Liver (tissue), 9 donors: Measurements from ENCODE around the gene CNOT3. TPM values are rescaled to one million over a fixed set of nuclear protein-coding genes. Genes with fewer than 3 reads are reported as not detected.

ENCODE experiments used
- DNase-seq: peaks from one replicate; pipeline ENCODE4 v3.0.0-alpha.2; 2017; ENCODE audit warnings: low spot score
- H3K27ac ChIP-seq, 2 donors: one replicate each; pipeline ENCODE4 v1.7.0; 2013; ENCODE audit warnings: inconsistent platforms in 2 of 2, low read length in 2 of 2, control low read depth in 1 of 2, low read depth in 1 of 2, mild to moderate bottlenecking in 1 of 2
- H3K27me3 ChIP-seq, 4 donors: one replicate each; pipeline versions ENCODE4 v1.6.1 to v1.7.0; 2013; ENCODE audit warnings: low read length in 3 of 4, inconsistent platforms in 1 of 4, mild to moderate bottlenecking in 1 of 4, moderate library complexity in 1 of 4; ENCODE audit not compliant: control insufficient read depth in 4 of 4, insufficient read depth in 4 of 4
- H3K36me3 ChIP-seq, 4 donors: one replicate each; pipeline versions ENCODE4 v1.6.1 to v1.7.0; 2013; ENCODE audit warnings: low read length in 3 of 4, mild to moderate bottlenecking in 3 of 4, low read depth in 1 of 4, moderate library complexity in 1 of 4; ENCODE audit not compliant: control insufficient read depth in 4 of 4, insufficient read depth in 3 of 4
- H3K4me1 ChIP-seq, 4 donors: one replicate each; pipeline versions ENCODE4 v1.6.1 to v1.7.0; 2013; ENCODE audit warnings: low read length in 3 of 4, mild to moderate bottlenecking in 3 of 4, moderate library complexity in 1 of 4; ENCODE audit not compliant: control insufficient read depth in 4 of 4, insufficient read depth in 4 of 4
- H3K4me3 ChIP-seq, 3 donors: one replicate each; pipeline versions ENCODE4 v1.6.1 to v1.7.0; 2013; ENCODE audit warnings: low read length in 3 of 3, control low read depth in 1 of 3, low read depth in 1 of 3, mild to moderate bottlenecking in 1 of 3
- H3K9ac ChIP-seq, 2 donors: one replicate each; pipeline ENCODE4 v1.7.0; 2013; ENCODE audit warnings: low read length in 2 of 2, mild to moderate bottlenecking in 2 of 2, moderate library complexity in 2 of 2, control low read depth in 1 of 2, low read depth in 1 of 2
- H3K9me3 ChIP-seq, 4 donors: one replicate each; pipeline versions ENCODE4 v1.6.1 to v1.7.0; 2013; ENCODE audit warnings: low read length in 3 of 4; ENCODE audit not compliant: control insufficient read depth in 4 of 4
- ATF3 ChIP-seq: IDR thresholded peaks from 2 replicates; pipeline ENCODE4 v1.6.1; 2016; ENCODE audit warnings: antibody characterized with exemption
- CTCF ChIP-seq: fragments of 150-350 bp; IDR thresholded peaks from 2 replicates; pipeline ENCODE4 v1.5.1; 2017; ENCODE audit warnings: improper control_type of control experiment, low read depth, low read length; ENCODE audit not compliant: missing input control
- FOXA2 ChIP-seq: IDR thresholded peaks from 2 replicates; pipeline ENCODE4 v1.6.1; 2016; ENCODE audit warnings: antibody characterized with exemption
- HNF4A ChIP-seq, 2 donors: conservative IDR thresholded peaks; 2 replicates each; pipeline ENCODE4 v1.6.1; 2016; ENCODE audit warnings: antibody characterized with exemption in 2 of 2, mild to moderate bottlenecking in 2 of 2
- HNF4G ChIP-seq: IDR thresholded peaks from 2 replicates; pipeline ENCODE4 v1.6.1; 2016; ENCODE audit warnings: antibody characterized with exemption
- JUND ChIP-seq, 2 donors: IDR thresholded peaks; 2 replicates each; pipeline ENCODE4 v1.6.1; 2016; ENCODE audit warnings: antibody characterized with exemption in 2 of 2
- MAX ChIP-seq: IDR thresholded peaks from 2 replicates; pipeline ENCODE4 v1.6.1; 2016; ENCODE audit warnings: antibody characterized with exemption
- NR2F2 ChIP-seq: IDR thresholded peaks from 2 replicates; pipeline ENCODE4 v1.6.1; 2016; ENCODE audit warnings: antibody characterized with exemption
- RAD21 ChIP-seq, 2 donors: IDR thresholded peaks; 2 replicates each; pipeline ENCODE4 v1.6.1; 2016; ENCODE audit warnings: antibody characterized with exemption in 2 of 2, mild to moderate bottlenecking in 2 of 2
- REST ChIP-seq: IDR thresholded peaks from 2 replicates; pipeline ENCODE4 v1.6.1; 2016; ENCODE audit warnings: antibody characterized with exemption, mild to moderate bottlenecking
- RXRA ChIP-seq, 2 donors: IDR thresholded peaks; 2 replicates each; pipeline ENCODE4 v1.6.1; 2017 to 2018; ENCODE audit warnings: antibody characterized with exemption in 2 of 2, mild to moderate bottlenecking in 1 of 2
- YY1 ChIP-seq: IDR thresholded peaks from 2 replicates; pipeline ENCODE4 v1.6.1; 2016; ENCODE audit warnings: antibody characterized with exemption, mild to moderate bottlenecking
- ZBTB33 ChIP-seq: IDR thresholded peaks from 2 replicates; pipeline ENCODE4 v1.6.1; 2016; ENCODE audit warnings: antibody characterized with exemption
- WGBS: extraction: QIAGEN DNeasy Blood & Tissue Kit; methylation state at CpG from one replicate; pipeline ENCODE4 v1.1.7; 2013; 5-methylcytosine and 5-hydroxymethylcytosine counted together
- polyA plus RNA-seq, 2 donors: library from polyadenylated mRNA; stranded (reverse) in 1 of 2; unstranded in 1 of 2; fragments of 200-250 nt in 1 of 2; fragments of >200 nt in 1 of 2; fragmentation: Nextera tagmentation in 1 of 2; extraction: Ambion mirVana in 1 of 2; gene quantifications; one replicate each; pipeline versions ENCODE4 v1.2.1 to v1.2.3, GENCODE V29; 2013 to 2015
- total RNA-seq, 2 donors: library from RNA; depleted of rRNA; stranded (reverse); fragments of >200 nt; gene quantifications; one replicate each; pipeline ENCODE4 v1.2.3, GENCODE V29; 2014
- donor health status: healthy.
- donor health status: healthy.
- donor health status: healthy.
- donor health status: healthy.
- donor health status: healthy.

CNOT3 gene
- total and polyA plus RNA-seq, 4 donors, result 3.7 to 13.0 (median 9.1) TPM

GRCh38 chr19:54172471-54173358 is 35.2 kb downstream of the CNOT3 start, which contains the start of gene TMC4:
Gene TMC4 (minus strand): TSS chr19:54173160. CDS start chr19:54173117, 43 bp downstream.
- TF ChIP-seq ATF3 (no peak), NR2F2 (no peak), RAD21 (IDR thresholded peaks at IDR 0.05) (peak in 1 of 2 donors; percentile 17), CTCF (peak; percentile 12), RXRA (IDR thresholded peaks at IDR 0.05) (no peak), FOXA2 (no peak), HNF4A (conservative IDR thresholded peaks at IDR 0.05) (no peak), MAX (no peak)
- Histone ChIP-seq H3K4me3 (no peak within 1 kb of the TSS), H3K9ac (no peak within 1 kb of the TSS), H3K4me1 (no peaks in the 10 kb centered on the region), H3K27ac (no peak within 1 kb of the TSS), H3K27me3 (no peaks in the 10 kb centered on the region), H3K36me3 (peaks cover 0 to 5% (median 2%) of the 10 kb centered on the region in 4 donors), H3K9me3 (no peaks in the 10 kb centered on the region)
- 23% methylated on average over 13 of the region's 13 CpGs for WGBS
- no peak for DNase-seq

GRCh38 chr19:54173359-54173699 is 35.8 kb downstream of the CNOT3 start:
- Histone ChIP-seq H3K4me1 (no peaks in the 10 kb centered on the region), H3K9me3 (no peaks in the 10 kb centered on the region), H3K36me3 (peaks cover 0 to 5% (median 2%) of the 10 kb centered on the region in 4 donors), H3K4me3 (no peak overlapping the region), H3K27me3 (no peaks in the 10 kb centered on the region), H3K9ac (no peak overlapping the region), H3K27ac (no peak overlapping the region)
- WGBS, result 36% methylated on average over 15 of the region's 15 CpGs
- TF ChIP-seq ZBTB33 (no peak), CTCF (no peak), NR2F2 (no peak), ATF3 (no peak), REST (no peak), JUND (IDR thresholded peaks at IDR 0.05) (no peak), FOXA2 (no peak), HNF4G (no peak), YY1 (no peak)
- no peak for DNase-seq
